AG08395 (cell line): ENCODE data around the gene NPAS3.

ENCODE experiments used
- DNase-seq: peaks from one replicate; pipeline ENCODE4 v3.0.0; 2012; ENCODE audit warnings: mixed read lengths, low spot score

Gene NPAS3

DNA sequence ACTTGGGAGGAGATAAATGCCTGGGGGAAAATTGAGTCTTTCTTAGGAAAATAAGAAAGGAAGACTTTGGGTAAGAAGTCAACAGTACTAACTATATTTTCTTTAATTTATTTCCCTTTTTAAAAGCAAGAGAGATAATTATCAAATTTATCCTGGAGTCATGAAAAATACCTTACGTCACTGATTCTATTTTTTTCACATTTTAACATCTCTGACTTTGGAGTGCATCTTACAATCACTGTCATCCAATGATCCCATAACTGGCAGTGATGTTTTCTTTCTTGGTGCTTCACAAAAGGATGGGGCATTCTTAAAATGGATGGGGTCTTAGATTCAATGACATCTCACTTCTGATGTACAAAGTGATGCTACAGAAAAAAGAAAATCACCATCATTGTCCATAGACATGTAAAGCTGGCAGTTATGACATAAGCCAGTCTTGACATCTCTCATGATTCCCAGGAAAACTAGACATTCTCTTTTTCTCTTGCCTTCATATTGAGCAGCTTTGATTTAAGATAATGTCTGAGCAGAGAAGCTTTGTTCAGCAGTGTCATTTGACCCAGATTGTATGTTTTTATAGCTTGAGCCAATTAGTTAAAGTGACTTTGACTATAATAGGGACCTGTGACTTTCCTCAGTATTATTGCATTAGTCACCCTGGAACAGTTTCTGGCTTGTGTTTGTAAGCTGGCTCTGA, 776.0 kb downstream of the NPAS3 start:
- DNase-seq: peak; percentile 46

DNA sequence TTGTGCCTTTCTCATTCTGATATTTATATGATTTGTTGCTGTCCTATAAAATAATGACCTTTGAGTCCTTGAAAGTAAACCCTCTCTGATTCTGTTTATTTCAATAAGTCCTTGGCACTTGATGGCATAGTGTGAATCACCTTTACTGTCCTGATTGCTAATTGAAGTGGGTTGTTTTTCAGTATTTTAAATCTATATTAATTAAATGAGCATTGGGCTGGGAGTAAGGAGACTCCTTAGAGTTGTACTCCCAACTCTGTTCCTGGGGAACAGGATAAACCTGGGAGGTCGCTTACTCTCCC, 776.5 kb downstream of the NPAS3 start:
- no peak for DNase-seq

DNA sequence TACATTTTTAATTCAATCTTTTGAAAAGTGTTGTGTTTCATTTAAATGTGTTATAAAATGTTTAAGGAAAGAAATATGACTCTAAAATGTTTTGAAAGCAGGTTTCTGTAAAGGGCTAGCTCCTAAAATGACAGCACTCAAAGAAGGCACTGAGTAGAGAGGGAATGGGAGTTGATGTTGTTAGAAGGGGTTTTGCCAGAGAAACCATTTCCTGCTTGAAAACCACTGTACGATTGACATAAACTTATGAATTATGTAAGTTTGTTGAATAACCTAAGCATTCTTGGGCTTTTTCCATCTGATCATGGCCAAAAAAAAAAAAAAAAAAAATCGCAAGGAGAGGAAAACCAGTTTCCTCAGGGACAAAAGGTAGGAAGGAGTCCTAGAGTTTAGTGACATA, 778.2 kb downstream of the NPAS3 start:
- DNase-seq: no peak

DNA sequence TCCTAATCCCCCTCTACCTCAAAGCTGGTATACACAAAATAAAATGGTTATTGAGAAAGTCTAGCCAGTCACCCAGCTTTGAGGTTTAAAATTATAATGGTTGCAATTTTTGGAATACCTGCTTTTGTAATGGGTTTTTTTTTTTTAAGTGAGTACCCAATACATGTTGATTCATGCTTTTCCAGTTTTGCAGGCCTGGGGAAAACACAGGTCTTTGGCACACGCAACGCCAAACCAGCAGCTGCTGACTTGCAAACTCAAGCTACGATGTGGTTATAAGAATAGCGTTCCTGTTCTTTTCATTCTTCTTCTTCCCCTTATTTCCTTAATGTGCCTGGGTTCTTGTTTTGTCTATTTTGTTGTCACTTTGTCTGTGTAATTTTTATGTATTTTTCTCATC, 779.2 kb downstream of the NPAS3 start:
- DNase-seq: no peak

DNA sequence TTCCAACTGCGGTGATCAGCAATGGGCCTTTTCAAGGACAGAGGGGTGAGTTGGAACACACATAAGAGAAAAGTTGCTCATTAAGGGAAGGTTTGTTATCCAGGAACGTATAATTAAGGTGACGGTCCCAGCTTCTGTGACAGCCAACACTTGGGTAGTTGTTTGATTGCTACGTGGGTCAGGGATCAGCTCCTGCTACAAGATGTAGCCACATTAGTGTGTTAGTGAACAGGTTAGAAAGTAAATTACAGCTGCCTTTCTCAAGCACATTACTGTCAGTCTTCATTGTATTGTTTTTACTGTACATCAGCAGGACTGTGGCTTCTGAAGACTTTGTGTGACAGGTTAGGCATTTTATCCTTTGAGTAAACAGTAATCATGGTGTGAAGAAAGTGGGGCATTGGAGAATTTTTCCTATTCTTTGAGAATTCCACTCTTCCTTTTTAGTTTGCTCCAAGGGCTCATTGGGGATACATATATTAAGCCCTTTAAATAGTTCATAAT, 781.7 kb downstream of the NPAS3 start:
- DNase-seq: no peak

DNA sequence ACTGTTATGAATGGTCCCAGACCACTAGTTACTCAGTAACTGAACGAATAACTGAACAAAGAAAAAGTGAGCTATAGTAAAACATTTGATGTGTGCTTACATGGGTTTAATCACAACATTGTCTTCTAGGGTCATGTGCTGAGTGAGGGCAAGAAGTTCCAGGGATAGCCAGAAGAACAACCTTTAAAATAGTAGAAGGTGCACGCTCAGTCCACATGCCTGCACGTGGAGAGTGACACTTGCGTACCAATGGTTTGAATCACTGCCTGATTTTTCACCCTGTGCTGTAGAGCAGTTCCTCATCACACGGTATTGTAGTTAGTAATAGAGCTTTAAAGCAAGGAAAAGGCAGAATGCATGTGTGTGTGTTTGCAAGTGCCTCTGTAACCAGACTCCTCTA, 788.0 kb downstream of the NPAS3 start:
- no peak for DNase-seq

DNA sequence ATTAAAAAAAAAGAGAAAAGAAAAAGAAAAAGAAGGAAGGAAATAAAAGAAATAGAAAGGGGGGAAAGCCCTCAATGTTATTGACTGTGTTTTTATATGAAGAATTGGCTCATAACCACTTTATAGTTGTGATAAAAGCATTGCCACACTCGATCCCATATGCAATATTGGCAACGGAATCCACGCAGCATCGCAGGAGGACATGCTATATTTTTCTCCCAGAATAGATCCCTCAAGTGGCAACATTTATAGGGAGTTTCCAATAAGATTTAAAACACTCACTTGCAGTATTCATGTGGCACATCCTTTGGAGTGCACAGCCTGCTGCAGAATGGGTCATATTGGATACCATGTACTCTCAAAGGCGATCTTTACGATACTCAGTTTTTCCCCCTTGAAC, 788.9 kb downstream of the NPAS3 start:
- DNase-seq: no peak

DNA sequence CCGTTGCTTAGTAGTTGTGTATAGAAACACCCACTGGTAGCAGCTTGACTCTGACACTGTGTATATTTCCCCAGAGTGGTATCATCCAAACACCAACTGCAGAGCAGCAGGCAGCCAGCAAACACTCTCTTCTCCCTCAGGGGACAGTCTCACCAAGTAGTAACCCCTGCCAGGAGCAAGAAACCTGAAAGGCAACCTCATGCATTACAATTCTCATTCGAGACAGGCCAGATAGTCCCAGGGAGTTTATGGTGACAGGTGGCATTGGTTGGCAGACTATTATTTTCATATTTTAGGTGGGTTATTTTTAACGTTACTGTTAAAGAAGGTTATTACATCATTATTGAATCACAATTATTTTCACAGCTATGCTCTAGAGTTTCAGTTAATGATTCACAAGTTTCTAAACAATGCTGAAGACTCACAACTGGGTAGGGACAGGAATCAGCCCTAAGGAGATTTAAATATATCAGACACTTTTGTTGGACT, 789.4 kb downstream of the NPAS3 start:
- DNase-seq: no peak

DNA sequence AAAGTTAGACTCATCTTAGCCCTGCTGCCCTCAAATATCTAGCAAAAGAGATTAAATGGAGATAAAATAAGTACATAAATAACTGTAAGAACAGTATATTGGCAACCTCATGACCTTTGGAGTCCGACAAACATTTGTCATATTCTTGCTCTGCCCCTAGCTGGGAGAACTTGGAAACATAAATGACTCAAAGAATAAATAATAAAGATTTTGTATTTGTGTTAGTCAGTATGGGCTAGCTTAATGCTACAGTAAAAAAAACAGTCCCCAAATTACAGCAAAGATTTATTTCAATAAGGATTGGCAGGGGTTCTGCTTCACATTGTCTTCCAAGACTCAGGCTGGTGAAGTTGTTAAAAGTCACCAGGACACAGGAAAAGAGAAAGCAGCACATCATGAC, 791.5 kb downstream of the NPAS3 start:
- no peak for DNase-seq

DNA sequence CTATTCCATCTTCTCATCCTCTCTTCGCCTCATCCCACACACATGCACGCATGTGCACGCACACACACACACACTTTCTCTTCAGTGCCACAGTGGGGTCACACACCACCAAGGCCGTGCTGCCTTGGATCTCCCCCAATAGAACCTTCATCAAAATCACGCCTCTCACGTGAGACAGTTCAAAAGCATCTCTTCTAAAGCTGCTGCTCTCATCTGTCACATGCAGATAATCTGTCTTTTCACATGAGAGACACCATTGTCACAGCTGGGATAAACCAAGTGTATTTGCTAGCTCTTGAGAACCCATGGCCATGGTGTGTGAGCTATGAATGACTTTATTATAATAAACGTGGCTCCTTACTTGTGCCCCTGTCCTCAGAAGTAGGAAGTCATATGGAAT, 793.5 kb downstream of the NPAS3 start:
- DNase-seq: no peak

DNA sequence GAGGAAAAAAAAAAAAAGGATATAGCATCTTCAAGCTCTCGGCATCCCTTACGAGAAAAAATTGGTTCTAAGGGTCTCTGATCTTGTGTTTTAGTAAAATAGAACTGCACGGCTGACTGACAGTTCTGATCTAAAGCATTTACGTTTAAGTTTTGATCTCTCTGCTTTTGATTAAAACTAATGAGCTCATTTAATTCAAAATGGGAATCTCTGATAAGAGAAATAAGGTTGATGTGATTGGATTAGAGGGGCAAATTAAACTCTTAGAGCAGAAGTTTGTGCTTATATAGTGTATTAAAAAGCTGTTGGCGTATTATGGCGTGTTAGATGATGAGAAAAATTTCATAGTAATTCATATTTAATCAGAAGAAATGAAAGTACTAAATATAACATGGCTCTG, 794.6 kb downstream of the NPAS3 start:
- no peak for DNase-seq

DNA sequence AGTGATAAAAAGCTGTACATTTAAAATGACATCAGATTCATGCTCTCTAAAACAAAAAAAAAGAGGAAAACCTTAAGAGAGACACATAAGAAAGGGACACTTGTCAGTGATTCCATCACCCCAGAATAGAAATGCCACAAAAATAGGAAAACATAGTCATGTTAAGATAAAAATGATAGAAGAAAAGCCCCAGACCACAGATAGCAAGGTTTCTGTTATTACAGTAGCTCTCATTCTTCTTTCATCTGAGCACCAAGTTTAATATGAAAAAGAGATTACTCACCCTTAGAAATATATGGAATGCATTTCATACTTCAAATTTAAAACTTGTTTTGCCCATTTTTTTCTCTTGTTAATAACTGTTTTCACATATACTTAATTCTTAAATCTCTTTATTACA, 795.0 kb downstream of the NPAS3 start:
- no peak for DNase-seq

DNA sequence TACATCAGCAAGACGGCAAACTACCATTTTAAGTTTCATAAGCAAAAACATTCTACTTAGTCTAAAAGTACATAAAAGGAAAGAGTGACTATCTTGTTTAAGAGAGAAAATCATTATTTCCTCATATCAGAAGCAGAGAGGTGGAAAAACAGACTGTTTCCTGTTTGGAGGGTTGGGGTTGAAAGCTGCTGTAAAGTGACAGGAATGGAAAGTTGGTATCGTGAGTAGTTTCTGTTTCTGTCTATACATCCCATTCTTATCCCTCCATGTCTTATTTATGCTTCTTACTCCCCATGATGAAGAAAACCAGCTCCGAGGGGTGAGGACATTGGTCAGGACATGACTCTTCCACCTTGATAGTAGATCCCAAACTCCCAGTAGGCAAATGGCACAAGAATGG, 795.7 kb downstream of the NPAS3 start:
- DNase-seq: no peak

DNA sequence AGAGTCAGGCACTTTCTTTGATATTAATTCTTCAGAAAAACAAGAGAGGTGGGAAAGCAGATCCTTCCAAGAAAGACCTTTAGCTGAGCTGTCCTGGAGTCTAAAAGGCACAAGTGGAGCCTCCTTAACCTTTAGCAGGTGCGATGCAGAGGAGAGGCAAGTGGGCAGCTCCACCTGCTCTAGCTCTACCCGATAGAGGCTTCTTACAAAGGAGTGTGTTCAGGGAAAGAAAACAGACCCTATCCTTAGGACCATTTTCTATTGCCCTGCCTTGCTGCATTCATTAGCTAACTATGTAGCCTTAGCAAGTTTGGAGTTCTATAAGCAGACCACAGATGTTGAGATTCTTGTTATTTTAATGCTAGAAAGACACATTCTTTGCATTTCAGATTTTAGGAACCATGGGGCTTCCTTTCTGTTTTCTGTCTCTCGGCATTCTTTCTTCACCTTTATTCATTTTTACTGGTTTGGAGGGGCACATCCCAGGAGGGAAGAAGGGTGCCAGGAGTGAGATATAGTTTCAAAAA, 797.7 kb downstream of the NPAS3 start:
- no peak for DNase-seq

DNA sequence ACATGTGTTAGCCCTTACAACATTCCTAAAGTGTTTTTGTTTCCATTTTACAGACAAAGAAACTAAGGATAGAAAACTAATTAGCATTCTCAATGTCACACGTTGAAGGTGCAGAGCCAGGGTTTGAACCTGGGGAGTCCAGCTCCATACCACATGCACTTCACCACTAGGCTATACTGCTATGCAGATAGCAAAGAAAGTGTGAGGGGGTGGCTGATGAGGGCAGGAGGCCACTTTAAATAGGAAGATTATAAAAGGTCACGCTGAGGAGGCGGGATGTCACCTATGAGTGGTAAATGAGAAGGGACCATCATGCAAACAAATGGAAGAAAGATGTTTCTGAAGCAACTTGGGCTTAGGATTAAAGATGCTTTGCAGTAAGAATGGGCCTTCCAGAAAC, 798.3 kb downstream of the NPAS3 start:
- no peak for DNase-seq

DNA sequence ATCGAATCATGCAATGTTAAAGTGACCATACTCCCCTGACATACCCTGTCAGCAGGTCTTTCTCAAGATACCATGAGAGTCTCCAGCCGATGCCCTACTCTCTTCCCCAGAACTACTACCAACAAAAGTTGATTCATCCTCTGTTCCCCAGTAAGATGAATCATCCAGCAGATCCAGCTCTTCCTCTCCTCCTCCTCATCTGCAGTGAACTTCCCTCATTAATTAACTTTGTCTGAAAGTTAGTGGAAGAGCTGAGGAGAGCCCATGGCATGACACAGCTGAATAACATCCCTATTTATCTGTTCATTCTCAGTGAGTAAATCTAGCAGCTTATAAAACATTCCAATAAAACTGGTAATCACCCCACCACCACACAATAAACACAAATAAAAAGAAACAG, 798.8 kb downstream of the NPAS3 start:
- DNase-seq: peak; percentile 75

DNA sequence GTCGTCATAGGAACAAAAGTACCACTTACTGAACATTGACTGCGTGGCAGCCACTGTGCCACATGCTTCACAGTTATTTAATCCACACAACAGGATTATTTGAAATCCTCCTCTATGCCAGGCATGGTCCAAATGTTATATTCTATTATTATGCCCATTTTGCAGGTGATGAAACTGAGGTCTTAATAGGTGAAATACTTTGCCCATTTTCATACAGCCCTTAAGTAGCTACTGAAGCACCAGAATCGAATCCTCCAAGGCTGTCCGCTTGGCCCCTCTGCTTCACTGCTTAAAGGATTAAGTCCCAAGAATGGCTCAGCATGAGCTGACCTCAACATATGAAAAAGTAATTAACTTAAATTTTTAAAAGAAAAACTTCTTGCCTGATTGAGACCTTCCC, 799.4 kb downstream of the NPAS3 start:
- no peak for DNase-seq

DNA sequence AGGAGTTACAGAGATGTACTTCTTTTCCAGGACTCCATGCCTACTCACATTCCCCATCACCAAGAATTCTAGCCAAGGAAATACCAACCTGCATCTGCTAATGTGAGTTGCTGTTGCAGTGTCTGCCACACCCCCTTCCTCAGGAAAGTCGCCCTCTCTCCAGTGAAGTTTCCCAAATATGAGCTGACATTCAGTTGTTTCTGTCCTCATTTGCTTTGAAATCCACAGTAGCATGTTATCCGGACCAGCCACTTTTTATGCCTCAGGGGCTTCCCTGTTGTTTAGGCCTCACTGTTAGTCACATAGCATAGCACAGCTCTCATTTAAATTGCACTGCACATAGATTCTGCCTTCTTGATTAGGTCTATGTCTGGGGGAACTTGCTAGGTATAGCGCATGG, 799.8 kb downstream of the NPAS3 start:
- no peak for DNase-seq

DNA sequence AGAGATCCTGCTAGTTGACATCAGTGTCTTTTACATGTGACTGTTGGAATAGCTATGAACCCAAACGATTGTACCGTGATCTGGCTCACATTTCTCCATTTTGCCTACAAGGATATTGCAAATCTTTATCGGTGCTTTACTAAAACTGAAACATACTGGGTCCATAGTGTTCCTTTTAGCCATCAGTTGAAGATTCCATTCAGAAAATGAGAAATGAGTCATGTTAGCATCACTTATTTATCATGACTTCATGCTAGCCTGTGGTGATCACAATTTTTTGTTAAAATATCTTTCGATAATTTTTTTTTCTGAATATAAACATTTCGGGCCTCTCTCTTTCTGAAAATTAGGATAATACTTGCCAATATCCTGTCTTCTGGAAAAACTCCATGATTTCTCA, 801.9 kb downstream of the NPAS3 start:
- no peak for DNase-seq

DNA sequence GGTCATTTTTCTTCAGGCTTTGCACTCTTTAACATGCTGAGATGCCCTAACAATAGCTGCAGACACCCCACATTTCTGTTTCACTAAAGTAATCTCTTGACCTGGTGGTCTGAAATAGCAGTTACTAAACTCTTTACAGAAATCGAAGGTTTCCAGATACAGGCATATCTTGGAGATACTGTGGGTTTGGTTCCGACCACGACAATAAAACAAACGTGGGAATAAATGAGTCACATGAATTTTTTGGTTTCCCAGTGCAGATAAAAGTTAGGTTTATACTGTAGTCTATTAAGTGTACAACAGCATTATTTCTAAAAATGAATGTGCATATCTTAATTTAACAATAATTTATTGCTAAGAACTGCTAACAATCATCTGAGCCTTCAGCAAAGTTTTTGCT, 803.5 kb downstream of the NPAS3 start:
- DNase-seq: no peak

DNA sequence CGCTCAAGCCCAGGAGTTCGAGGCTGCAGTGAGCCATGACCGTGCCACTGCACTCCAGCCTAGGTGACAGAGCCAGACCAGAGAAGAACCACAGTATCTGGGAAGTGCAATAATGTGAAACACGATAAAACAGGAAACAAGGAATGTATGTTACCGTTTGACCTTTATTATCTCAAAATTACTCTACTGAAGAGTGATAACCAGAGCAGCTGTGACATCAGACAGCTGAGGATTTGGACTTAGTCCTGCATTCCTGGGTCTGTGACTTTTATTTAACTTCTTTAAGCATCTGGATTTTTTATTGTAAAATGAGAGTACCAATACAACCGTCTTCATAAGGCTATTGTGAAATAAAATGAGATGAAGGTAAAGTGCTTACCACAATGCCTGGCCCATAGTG, 806.5 kb downstream of the NPAS3 start:
- DNase-seq: no peak

DNA sequence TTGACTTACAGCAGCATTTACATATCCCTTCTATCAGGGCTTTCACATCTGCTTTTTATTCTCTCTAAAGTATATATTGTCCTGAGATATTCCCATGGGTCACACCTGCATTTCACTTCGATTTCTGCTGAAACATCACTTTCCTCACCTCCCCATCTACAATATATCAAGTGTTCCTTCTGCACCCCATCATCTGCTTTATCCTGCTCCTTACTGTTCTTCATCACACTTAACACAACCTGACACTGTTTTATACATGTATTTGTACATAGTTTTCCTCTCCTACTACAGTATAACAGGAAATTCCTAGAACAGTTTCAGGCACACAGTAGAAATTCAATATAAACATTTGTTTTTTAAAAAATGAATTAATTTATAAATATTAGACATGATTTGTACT, 809.1 kb downstream of the NPAS3 start:
- DNase-seq: no peak

DNA sequence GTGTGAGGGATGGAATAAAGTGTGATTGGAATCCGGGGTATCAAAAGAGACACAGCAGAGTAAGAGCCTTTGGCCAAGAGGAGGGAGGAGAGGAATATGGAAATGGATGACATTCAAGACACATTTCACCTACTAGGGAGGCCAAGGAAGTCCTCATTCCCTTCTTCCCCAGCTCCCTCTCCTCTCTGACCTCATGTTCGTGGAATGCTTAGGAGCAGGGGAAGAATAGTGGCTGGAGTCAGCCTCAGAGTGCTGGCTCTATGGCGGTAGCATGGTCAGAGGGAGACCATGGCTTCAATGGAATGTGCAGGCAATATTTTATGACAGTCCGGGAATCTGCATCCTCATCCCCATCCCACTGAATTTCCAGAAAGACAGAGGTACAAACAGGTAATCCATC, 815.6 kb downstream of the NPAS3 start:
- peak; percentile 67 for DNase-seq

DNA sequence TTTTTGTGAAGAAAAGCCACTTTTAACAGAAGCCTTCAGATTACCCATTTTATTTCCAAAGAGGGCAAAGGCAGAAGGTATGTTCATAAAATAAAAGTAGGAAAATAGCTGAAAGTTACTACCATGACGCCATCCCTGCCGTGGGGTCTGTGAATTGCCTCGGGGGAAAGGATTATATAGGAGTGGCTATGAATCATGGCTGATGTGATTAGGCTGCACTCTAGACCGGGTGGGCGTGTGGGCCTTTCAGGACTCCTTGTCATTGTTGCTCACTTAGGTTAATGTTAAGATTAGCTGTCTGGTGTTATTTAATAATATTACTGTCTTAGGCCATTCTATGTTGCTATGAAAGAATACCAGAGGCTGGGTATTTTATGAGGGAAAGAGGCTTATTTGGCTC, 816.7 kb downstream of the NPAS3 start:
- DNase-seq: no peak
